SK-N-SH treated with all-trans-retinoic acid at 6 μM for 48 hours (cell line): ENCODE results near the gene CPEB1.

Source experiments
- ATAC-seq: fragments of 200-7000 bp; cut with Tn5 transposase; 3 replicates; pipeline ENCODE4 v1.9.1; 2020; ENCODE audit warnings: mild to moderate bottlenecking, moderate library complexity
- BACH2 ChIP-seq: fragments of 250-450 bp; sonication (Bioruptor Pico); IDR thresholded peaks from 2 replicates; pipeline ENCODE4 v1.9.0; 2021; ENCODE audit warnings: mild to moderate bottlenecking, borderline replicate concordance
- CSDC2 ChIP-seq: fragments of 250-450 bp; sonication (Bioruptor Pico); IDR thresholded peaks from 2 replicates; pipeline ENCODE4 v1.5.0; 2020; ENCODE audit warnings: mild to moderate bottlenecking, moderate library complexity
- CSRNP3 ChIP-seq: fragments of 250-450 bp; sonication (Bioruptor Pico); IDR thresholded peaks from 2 replicates; pipeline ENCODE4 v1.5.1; 2021; ENCODE audit warnings: mild to moderate bottlenecking, moderate library complexity
- ESRRG ChIP-seq: fragments of 250-450 bp; sonication (Bioruptor Pico); IDR thresholded peaks from 2 replicates; pipeline ENCODE4 v1.6.1; 2021; ENCODE audit warnings: mild to moderate bottlenecking
- GLIS3 ChIP-seq: fragments of 250-450 bp; sonication (Bioruptor Pico); IDR thresholded peaks from 2 replicates; pipeline ENCODE4 v1.5.0; 2020; ENCODE audit warnings: mild to moderate bottlenecking, moderate library complexity
- ISL1 ChIP-seq: fragments of 250-450 bp; sonication (Bioruptor Pico); IDR thresholded peaks from 2 replicates; pipeline ENCODE4 v2.1.2; 2022; ENCODE audit warnings: mild to moderate bottlenecking, moderate library complexity
- OSR1 ChIP-seq: fragments of 250-450 bp; sonication (Bioruptor Pico); IDR thresholded peaks from 2 replicates; pipeline ENCODE4 v1.8.0; 2022; ENCODE audit warnings: moderate library complexity, mild to moderate bottlenecking, inconsistent platforms
- PPARA ChIP-seq: fragments of 250-450 bp; sonication (Bioruptor Pico); IDR thresholded peaks from 2 replicates; pipeline ENCODE4 v1.5.0; 2020; ENCODE audit warnings: mild to moderate bottlenecking, borderline replicate concordance
- RARB ChIP-seq: fragments of 250-450 bp; sonication (Bioruptor Pico); IDR thresholded peaks from 2 replicates; pipeline ENCODE4 v1.8.0; 2021; ENCODE audit warnings: mild to moderate bottlenecking, moderate library complexity
- SNAI2 ChIP-seq: fragments of 250-450 bp; sonication (Bioruptor Pico); IDR thresholded peaks from 2 replicates; pipeline ENCODE4 v1.5.0; 2020; ENCODE audit warnings: mild to moderate bottlenecking, moderate library complexity
- TCF4 ChIP-seq: fragments of 250-450 bp; sonication (Bioruptor Pico); IDR thresholded peaks from 2 replicates; pipeline ENCODE4 v1.8.0; 2021; ENCODE audit warnings: mild to moderate bottlenecking, moderate library complexity, borderline replicate concordance
- TOX ChIP-seq: fragments of 250-450 bp; sonication (Bioruptor Pico); IDR thresholded peaks from 2 replicates; pipeline ENCODE4 v1.8.0; 2021; ENCODE audit warnings: mild to moderate bottlenecking, moderate library complexity, borderline replicate concordance
- TSHZ2 ChIP-seq: fragments of 250-450 bp; sonication (Bioruptor Pico); IDR thresholded peaks from 2 replicates; pipeline ENCODE4 v1.5.0; 2020; ENCODE audit warnings: mild to moderate bottlenecking, moderate library complexity
- ZC3H10 ChIP-seq: fragments of 250-450 bp; sonication (Bioruptor Pico); IDR thresholded peaks from 2 replicates; pipeline ENCODE4 v1.5.1; 2021; ENCODE audit warnings: mild to moderate bottlenecking, moderate library complexity
- ZFP3 ChIP-seq: fragments of 250-450 bp; sonication (Bioruptor Pico); IDR thresholded peaks from 2 replicates; pipeline ENCODE4 v1.5.0; 2020; ENCODE audit warnings: mild to moderate bottlenecking, moderate library complexity
- ZFP30 ChIP-seq: fragments of 450-650 bp; formaldehyde crosslinking; IDR thresholded peaks from 2 replicates; pipeline ENCODE4 v1.5.0; 2022; ENCODE audit warnings: mild to moderate bottlenecking, moderate library complexity
- ZNF565 ChIP-seq: fragments of 450-650 bp; formaldehyde crosslinking; conservative IDR thresholded peaks from 2 replicates; pipeline ENCODE4 v1.5.0; 2020; ENCODE audit warnings: low read depth, mild to moderate bottlenecking, moderate library complexity
- ZNF70 ChIP-seq: fragments of 450-650 bp; formaldehyde crosslinking; IDR thresholded peaks from 2 replicates; pipeline ENCODE4 v1.5.0; 2020; ENCODE audit warnings: mild to moderate bottlenecking, moderate library complexity
- ZNF8 ChIP-seq: fragments of 450-650 bp; formaldehyde crosslinking; IDR thresholded peaks from 2 replicates; pipeline ENCODE4 v1.5.0; 2020; ENCODE audit warnings: mild to moderate bottlenecking, moderate library complexity
- TF ChIP-seq, protein P1 (sequence below): fragments of 250-450 bp; sonication (Bioruptor Pico); IDR thresholded peaks from 2 replicates; pipeline ENCODE4 v1.5.1; 2020; ENCODE audit warnings: low read depth, mild to moderate bottlenecking, moderate library complexity
- TF ChIP-seq, protein P2 (sequence below): fragments of 250-450 bp; sonication (Bioruptor Pico); IDR thresholded peaks from 2 replicates; pipeline ENCODE4 v1.8.0; 2021; ENCODE audit warnings: low read depth, mild to moderate bottlenecking, moderate library complexity, borderline replicate concordance
- TF ChIP-seq, protein P3 (sequence below): fragments of 250-450 bp; sonication (Bioruptor Pico); IDR thresholded peaks from 2 replicates; pipeline ENCODE4 v1.8.0; 2020; ENCODE audit warnings: mild to moderate bottlenecking, moderate library complexity, borderline replicate concordance

Gene CPEB1

GRCh38 chr15:82544431-82544830, 102.7 kb downstream of the CPEB1 start (continued):
- no peak for TF ChIP-seq ISL1 (CRISPR knock-in tag)
- TF ChIP-seq ZFP30 (CRISPR knock-in tag): no peak
- no peak for TF ChIP-seq GLIS3 (CRISPR knock-in tag)
- TF ChIP-seq, protein P1, sequence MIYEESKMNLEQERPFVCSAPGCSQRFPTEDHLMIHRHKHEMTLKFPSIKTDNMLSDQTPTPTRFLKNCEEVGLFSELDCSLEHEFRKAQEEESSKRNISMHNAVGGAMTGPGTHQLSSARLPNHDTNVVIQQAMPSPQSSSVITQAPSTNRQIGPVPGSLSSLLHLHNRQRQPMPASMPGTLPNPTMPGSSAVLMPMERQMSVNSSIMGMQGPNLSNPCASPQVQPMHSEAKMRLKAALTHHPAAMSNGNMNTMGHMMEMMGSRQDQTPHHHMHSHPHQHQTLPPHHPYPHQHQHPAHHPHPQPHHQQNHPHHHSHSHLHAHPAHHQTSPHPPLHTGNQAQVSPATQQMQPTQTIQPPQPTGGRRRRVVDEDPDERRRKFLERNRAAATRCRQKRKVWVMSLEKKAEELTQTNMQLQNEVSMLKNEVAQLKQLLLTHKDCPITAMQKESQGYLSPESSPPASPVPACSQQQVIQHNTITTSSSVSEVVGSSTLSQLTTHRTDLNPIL (CRISPR knock-in tag): no peak
- TF ChIP-seq CSDC2 (CRISPR knock-in tag): no peak
- TF ChIP-seq RARB (CRISPR knock-in tag): no peak

GRCh38 chr15:82543160-82543559, 104.0 kb downstream of the CPEB1 start:
- TF ChIP-seq RARB (CRISPR knock-in tag): no peak
- no peak for ATAC-seq

DNA sequence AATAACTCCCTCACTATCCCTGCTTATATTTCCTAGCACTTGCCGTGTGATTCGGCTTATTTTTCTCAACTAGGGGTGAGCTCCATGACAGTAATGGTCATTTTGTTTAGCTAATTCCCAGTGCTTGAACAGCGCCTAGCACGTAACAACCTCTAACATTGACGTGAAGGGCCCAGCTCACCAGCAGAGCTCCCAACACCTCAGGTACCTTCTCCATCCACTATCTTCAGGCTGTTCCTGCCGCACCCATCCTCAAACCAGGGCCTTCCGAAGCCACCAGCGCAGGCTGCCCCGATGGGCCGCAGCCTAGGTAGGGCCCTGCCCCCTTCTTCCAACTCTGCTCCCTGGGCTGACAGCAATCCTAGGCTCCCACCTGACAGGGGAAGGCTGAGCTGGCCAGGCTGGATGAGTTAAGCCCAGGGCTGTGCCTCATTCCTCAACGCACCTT, 106.2 kb downstream of the CPEB1 start:
- no peak for TF ChIP-seq TOX (CRISPR knock-in tag)
- peak; percentile 43 for ATAC-seq

DNA sequence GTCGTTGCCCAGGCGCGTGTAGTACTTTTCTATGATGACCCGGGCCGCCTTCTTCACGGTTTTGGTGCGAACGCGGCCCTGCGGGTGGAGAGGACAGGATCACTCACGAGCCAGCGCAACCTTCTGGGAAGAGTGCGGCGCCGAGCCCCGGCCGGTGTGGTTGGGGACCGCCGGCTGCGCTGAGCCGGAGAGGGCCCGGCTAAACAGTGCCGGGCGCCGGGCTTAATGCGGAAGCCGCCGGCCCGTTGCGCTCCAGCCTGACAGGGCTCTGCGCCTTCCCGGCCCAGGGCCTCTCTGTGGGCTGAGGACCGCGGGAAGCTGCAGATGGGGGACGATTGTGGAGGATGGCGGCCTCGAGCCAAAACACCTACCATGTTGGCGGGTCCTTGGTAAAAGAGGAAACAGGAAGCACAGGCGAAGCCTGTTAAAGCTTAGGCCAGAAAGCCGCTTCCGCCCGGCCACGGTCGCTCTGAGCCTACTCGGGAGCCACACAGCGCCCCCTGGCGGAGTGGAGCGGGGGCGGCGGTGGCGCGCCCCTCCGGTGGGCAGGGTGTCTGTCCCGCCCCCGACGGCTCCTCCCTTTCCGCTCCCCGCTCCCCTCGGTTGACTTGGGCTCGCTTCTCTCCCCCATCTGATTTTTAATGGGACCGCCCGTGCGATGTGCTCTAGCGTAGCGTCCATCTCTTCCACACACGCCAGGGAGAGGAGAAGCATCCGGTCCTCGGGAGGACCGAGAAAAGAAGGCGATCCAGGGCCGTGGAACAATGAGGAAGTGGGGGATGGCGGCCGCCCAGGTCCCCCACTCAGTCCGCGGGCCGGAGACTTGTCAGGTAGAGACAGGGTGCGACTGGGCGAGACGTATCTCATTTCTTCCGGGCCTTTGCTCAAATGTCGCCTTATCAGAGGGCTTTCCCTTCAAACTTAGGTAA, 106.8 kb downstream of the CPEB1 start, which contains the start of gene RPS17:
TSS of gene RPS17 (minus strand) at position 403 of the 929 bp plus-strand sequence. CDS start at position 374, 29 bp downstream.
- peak; percentile 96 for ATAC-seq
- TF ChIP-seq TOX (CRISPR knock-in tag) (no peak), CSRNP3 (CRISPR knock-in tag) (no peak), BACH2 (CRISPR knock-in tag) (no peak), ZNF565 (CRISPR knock-in tag) (no peak), TCF4 (no peak; the same call in 1 of the 2 replicates), SNAI2 (CRISPR knock-in tag) (no peak), CSDC2 (CRISPR knock-in tag) (no peak), ZFP30 (CRISPR knock-in tag) (no peak), ZNF8 (CRISPR knock-in tag) (no peak), TSHZ2 (CRISPR knock-in tag) (no peak), GLIS3 (CRISPR knock-in tag) (peak; percentile 61; the same call in 1 of the 2 replicates), ZC3H10 (CRISPR knock-in tag) (no peak), OSR1 (no peak), RARB (CRISPR knock-in tag) (no peak; the same call in 1 of the 2 replicates), ZFP3 (CRISPR knock-in tag) (no peak), ISL1 (CRISPR knock-in tag) (no peak), ZNF70 (CRISPR knock-in tag) (peak; percentile 48; the same call in 1 of the 2 replicates), PPARA (CRISPR knock-in tag) (no peak), ESRRG (no peak)
- TF ChIP-seq, protein P2, sequence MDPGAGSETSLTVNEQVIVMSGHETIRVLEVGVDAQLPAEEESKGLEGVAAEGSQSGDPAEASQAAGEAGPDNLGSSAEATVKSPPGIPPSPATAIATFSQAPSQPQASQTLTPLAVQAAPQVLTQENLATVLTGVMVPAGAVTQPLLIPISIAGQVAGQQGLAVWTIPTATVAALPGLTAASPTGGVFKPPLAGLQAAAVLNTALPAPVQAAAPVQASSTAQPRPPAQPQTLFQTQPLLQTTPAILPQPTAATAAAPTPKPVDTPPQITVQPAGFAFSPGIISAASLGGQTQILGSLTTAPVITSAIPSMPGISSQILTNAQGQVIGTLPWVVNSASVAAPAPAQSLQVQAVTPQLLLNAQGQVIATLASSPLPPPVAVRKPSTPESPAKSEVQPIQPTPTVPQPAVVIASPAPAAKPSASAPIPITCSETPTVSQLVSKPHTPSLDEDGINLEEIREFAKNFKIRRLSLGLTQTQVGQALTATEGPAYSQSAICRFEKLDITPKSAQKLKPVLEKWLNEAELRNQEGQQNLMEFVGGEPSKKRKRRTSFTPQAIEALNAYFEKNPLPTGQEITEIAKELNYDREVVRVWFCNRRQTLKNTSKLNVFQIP (CRISPR knock-in tag): no peak
- TF ChIP-seq, protein P3, sequence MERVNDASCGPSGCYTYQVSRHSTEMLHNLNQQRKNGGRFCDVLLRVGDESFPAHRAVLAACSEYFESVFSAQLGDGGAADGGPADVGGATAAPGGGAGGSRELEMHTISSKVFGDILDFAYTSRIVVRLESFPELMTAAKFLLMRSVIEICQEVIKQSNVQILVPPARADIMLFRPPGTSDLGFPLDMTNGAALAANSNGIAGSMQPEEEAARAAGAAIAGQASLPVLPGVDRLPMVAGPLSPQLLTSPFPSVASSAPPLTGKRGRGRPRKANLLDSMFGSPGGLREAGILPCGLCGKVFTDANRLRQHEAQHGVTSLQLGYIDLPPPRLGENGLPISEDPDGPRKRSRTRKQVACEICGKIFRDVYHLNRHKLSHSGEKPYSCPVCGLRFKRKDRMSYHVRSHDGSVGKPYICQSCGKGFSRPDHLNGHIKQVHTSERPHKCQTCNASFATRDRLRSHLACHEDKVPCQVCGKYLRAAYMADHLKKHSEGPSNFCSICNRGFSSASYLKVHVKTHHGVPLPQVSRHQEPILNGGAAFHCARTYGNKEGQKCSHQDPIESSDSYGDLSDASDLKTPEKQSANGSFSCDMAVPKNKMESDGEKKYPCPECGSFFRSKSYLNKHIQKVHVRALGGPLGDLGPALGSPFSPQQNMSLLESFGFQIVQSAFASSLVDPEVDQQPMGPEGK (CRISPR knock-in tag): peak; percentile 15; the same call in 1 of the 2 replicates
- TF ChIP-seq, protein P1 (CRISPR knock-in tag): no peak
